Activated CD4-positive, alpha-beta T cell treated with anti-CD3 and anti-CD28 coated beads for 48 hours (primary cell): ENCODE measurements around the gene PALLD.

Experiments used
- DNase-seq: peaks from one replicate; pipeline ENCODE4 v3.0.0-alpha.2; 2020

The PALLD gene

GRCh38 chr4:168528131-168528949 lies 31.5 kb downstream of the PALLD start:
- no peak for DNase-seq

GRCh38 chr4:168529257-168529656 lies 32.4 kb downstream of the PALLD start:
- no peak for DNase-seq

GRCh38 chr4:168531305-168531704 lies 34.5 kb downstream of the PALLD start:
- DNase-seq, result no peak

- no peak for DNase-seq
These were observed 37.7 kb downstream of the PALLD start for GRCh38 chr4:168534535-168534934.

GRCh38 chr4:168535689-168536088 lies 38.8 kb downstream of the PALLD start:
- DNase-seq, result no peak

- no peak for DNase-seq
These were observed 39.6 kb downstream of the PALLD start for GRCh38 chr4:168536448-168536847.

- no peak for DNase-seq
These were observed 40.2 kb downstream of the PALLD start for GRCh38 chr4:168537086-168537485.

- DNase-seq, result no peak
These were observed 40.7 kb downstream of the PALLD start for GRCh38 chr4:168537571-168537970.

- no peak for DNase-seq
These were observed 41.8 kb downstream of the PALLD start for GRCh38 chr4:168538632-168539031.

GRCh38 chr4:168540086-168540485 lies 43.2 kb downstream of the PALLD start:
- DNase-seq, result peak; percentile 11

- no peak for DNase-seq
These were observed 43.8 kb downstream of the PALLD start for GRCh38 chr4:168540503-168541265.

- no peak for DNase-seq
These were observed 44.6 kb downstream of the PALLD start for GRCh38 chr4:168541266-168541953.

- no peak for DNase-seq
These were observed 52.3 kb downstream of the PALLD start for GRCh38 chr4:168549143-168549542.

- DNase-seq, result no peak
These were observed 53.4 kb downstream of the PALLD start for GRCh38 chr4:168550064-168550766.

- no peak for DNase-seq
These were observed 54.4 kb downstream of the PALLD start for GRCh38 chr4:168551211-168551610.

- DNase-seq, result no peak
These were observed 55.3 kb downstream of the PALLD start for GRCh38 chr4:168551945-168552695.

- no peak for DNase-seq
These were observed 57.0 kb downstream of the PALLD start for GRCh38 chr4:168553714-168554370.

- no peak for DNase-seq
These were observed 58.6 kb downstream of the PALLD start for GRCh38 chr4:168555437-168555836.

GRCh38 chr4:168557658-168558057 lies 60.8 kb downstream of the PALLD start:
- DNase-seq, result no peak

- no peak for DNase-seq
These were observed 61.7 kb downstream of the PALLD start for GRCh38 chr4:168558599-168558998.
